ENCODE measurements around the gene COL25A1. TPM values are rescaled to one million over a fixed set of nuclear protein-coding genes. Genes with fewer than 3 reads are reported as not detected.

Gene COL25A1
- total RNA-seq, 1 experiment from 2014 or later = not detected

DNA sequence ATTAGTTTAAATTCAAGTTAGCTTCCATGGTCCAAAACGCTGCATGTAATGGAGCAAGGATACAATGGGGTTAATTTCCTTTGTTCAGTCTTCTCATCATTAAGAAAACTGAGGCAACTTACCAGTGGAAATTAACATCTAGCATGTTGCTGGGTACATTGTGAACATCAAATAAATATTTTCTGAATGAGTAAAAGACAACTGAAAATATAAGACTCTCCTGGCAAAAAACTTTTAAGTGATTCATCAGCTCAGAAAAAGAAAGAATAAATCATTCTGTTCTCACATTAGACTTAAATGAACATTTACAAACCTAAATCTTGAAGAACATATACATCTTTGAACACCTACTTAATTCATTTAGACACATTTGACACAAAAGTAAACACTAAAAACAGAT lies 401.2 kb downstream of the COL25A1 start:
- Histone ChIP-seq H3K27me3 (ENCODE audit: insufficient read depth, low read length) (peaks cover 38% of the 10 kb centered on the region), H3K4me1 (ENCODE audit: control insufficient read depth in 1 of 2, insufficient read depth in 2 of 2, low read length in 2 of 2) (no peaks in the 10 kb centered on the region), H3K9me3 (ENCODE audit: control insufficient read depth in 1 of 2, insufficient read depth in 1 of 2, low read depth in 1 of 2, low read length in 2 of 2) (no peaks in the 10 kb centered on the region), H3K9me2 (ENCODE audit: insufficient read depth) (no peaks in the 10 kb centered on the region), H3K4me2 (ENCODE audit: low read length) (no peak overlapping the region), H3K4me3 (replicated peaks in 1 of 2; ENCODE audit: low read depth in 1 of 2, low read length in 2 of 2) (no peak overlapping the region), H3K9ac (ENCODE audit: low read length) (no peak overlapping the region), H3K27ac (ENCODE audit: low read depth, low read length) (no peak overlapping the region), H3K36me3 (ENCODE audit: control insufficient read depth in 1 of 2, insufficient read depth in 2 of 2, low read length in 2 of 2) (no peaks in the 10 kb centered on the region), H2AFZ (ENCODE audit: low read depth, low read length, poor library complexity, severe bottlenecking) (no peak overlapping the region), H4K20me1 (ENCODE audit: insufficient read depth) (no peaks in the 10 kb centered on the region), H3K79me2 (ENCODE audit: insufficient read depth, low read length) (no peaks in the 10 kb centered on the region)
- DNase-seq (ENCODE audit: low read depth, low spot score) = no peak
- no TSS peak for BruUV-seq (replicated peaks)
- ATAC-seq = no peak
- RAD21 ChIA-PET (ENCODE audit: low non-redundant PET in 1 of 2, low total read pairs in 2 of 2, uncharacterized antibody in 2 of 2, unreplicated experiment in 2 of 2) = no interaction called here
- POLR2A ChIA-PET = no interaction called here
- intact Hi-C loops (cut with micrococcal nuclease) = no loop called here
- TF ChIP-seq POLR2A (IDR thresholded peaks at IDR 0.05; ENCODE audit: borderline replicate concordance, extremely low read depth, insufficient read depth, insufficient read length) (no peak), SIN3A (IDR thresholded peaks at IDR 0.05; ENCODE audit: low read depth) (no peak), ELF1 (IDR thresholded peaks at IDR 0.05; ENCODE audit: borderline replicate concordance, low read depth) (no peak), ZNF274 (IDR thresholded peaks at IDR 0.05; ENCODE audit: low read depth, low read length) (no peak), REST (IDR thresholded peaks at IDR 0.05; ENCODE audit: low read depth) (no peak), JUND (IDR thresholded peaks at IDR 0.05) (no peak), ATF3 (IDR thresholded peaks at IDR 0.05) (no peak), ZFX (IDR thresholded peaks at IDR 0.05) (no peak), YY1 (IDR thresholded peaks at IDR 0.05; ENCODE audit: extremely low read depth, insufficient replicate concordance, low read depth, low read length) (no peak), EZH2 (IDR thresholded peaks at IDR 0.05) (no peak), EGR1 (IDR thresholded peaks at IDR 0.05; ENCODE audit: low read depth) (no peak)
- CTCF ChIA-PET = no interaction called here
